ENCODE measurements around the gene DCLK1.

DNA sequence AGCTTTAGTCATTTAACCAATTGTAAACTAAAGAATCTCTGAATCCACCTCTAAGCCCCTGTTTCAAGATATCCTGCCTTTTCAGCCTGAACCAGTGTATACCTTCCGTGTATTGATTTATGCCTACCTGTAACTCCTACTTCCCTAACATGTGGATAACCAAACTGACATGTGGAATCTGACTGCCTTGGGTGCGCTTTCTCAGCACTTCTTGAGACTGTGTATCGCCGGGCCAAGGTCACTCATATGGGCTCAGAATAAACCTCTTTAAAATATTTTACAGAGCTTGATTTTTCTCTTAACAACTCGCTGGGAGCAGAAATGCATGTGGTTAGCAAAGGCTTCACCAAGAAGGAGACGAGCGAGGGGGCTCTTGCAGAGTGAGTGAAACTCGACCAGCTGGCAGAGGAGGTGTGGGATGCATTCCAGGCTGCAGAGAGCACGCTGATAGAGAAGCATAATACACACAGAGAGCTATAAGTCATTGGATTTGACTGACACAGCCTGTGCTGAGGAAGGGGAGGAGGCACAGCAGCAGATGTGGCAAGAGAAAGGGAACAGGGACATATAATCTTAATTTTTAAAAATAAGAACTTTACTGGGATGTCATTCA is 386.5 kb downstream of the DCLK1 start:
- TF ChIP-seq, protein P1, sequence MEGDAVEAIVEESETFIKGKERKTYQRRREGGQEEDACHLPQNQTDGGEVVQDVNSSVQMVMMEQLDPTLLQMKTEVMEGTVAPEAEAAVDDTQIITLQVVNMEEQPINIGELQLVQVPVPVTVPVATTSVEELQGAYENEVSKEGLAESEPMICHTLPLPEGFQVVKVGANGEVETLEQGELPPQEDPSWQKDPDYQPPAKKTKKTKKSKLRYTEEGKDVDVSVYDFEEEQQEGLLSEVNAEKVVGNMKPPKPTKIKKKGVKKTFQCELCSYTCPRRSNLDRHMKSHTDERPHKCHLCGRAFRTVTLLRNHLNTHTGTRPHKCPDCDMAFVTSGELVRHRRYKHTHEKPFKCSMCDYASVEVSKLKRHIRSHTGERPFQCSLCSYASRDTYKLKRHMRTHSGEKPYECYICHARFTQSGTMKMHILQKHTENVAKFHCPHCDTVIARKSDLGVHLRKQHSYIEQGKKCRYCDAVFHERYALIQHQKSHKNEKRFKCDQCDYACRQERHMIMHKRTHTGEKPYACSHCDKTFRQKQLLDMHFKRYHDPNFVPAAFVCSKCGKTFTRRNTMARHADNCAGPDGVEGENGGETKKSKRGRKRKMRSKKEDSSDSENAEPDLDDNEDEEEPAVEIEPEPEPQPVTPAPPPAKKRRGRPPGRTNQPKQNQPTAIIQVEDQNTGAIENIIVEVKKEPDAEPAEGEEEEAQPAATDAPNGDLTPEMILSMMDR (IDR thresholded peaks at IDR 0.05 in 4 of 5, conservative IDR thresholded peaks at IDR 0.05 in 1 of 5), result no peak
- no peak for TF ChIP-seq POLR2A (IDR thresholded peaks at IDR 0.05)

All from gastrocnemius medialis (tissue), 4 donors.